Measurements from ENCODE around the gene ADAMTS6.
"Not testable (repeated sequence)": the region's sequence is repeated elsewhere in the genome, so short reads cannot be mapped to it uniquely, and the experiment has no call there.

DNA sequence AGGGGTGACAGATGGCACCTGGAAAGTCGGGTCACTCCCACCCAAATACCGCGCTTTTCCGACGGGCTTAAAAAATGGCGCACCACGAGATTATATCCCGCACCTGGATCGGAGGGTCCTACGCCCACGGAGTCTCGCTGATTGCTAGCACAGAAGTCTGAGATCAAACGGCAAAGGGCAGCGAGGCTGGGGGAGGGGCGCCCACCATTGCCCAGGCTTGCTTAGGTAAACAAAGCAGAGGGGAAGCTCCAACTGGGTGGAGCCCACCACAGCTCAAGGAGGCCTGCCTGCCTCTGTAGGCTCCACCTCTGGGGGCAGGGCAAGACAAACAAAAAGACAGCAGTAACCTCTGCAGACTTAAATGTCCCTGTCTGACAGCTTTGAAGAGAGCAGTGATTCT, 111.2 kb downstream of the ADAMTS6 start:
- TF ChIP-seq EZH2 (IDR thresholded peaks at IDR 0.05; ENCODE audit: borderline replicate concordance, insufficient read depth, low read depth, low read length, poor library complexity, severe bottlenecking), result not testable (repeated sequence)
- TF ChIP-seq, protein P1, sequence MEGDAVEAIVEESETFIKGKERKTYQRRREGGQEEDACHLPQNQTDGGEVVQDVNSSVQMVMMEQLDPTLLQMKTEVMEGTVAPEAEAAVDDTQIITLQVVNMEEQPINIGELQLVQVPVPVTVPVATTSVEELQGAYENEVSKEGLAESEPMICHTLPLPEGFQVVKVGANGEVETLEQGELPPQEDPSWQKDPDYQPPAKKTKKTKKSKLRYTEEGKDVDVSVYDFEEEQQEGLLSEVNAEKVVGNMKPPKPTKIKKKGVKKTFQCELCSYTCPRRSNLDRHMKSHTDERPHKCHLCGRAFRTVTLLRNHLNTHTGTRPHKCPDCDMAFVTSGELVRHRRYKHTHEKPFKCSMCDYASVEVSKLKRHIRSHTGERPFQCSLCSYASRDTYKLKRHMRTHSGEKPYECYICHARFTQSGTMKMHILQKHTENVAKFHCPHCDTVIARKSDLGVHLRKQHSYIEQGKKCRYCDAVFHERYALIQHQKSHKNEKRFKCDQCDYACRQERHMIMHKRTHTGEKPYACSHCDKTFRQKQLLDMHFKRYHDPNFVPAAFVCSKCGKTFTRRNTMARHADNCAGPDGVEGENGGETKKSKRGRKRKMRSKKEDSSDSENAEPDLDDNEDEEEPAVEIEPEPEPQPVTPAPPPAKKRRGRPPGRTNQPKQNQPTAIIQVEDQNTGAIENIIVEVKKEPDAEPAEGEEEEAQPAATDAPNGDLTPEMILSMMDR (IDR thresholded peaks at IDR 0.05), result not testable (repeated sequence)
